Right cardiac atrium (tissue), 5 donors: ENCODE data around the gene ATRN. TPM values are rescaled to one million over a fixed set of nuclear protein-coding genes. Genes with fewer than 3 reads are reported as not detected.

Experiments
- ATAC-seq, 2 donors: fragments of 200-7000 bp; cut with Tn5 transposase; one replicate each; pipeline versions ENCODE4 v1.8.0 to v1.9.1; 2020; ENCODE audit warnings: moderate library complexity in 2 of 2, mild to moderate bottlenecking in 1 of 2
- DNase-seq, 3 donors: peaks; one replicate each; pipeline ENCODE4 v3.0.0-alpha.2; 2020
- H3K27ac ChIP-seq: one replicate; pipeline ENCODE4 v1.5.1; 2013; ENCODE audit warnings: mild to moderate bottlenecking, low read length, control low read depth, moderate library complexity
- H3K27me3 ChIP-seq: one replicate; pipeline ENCODE4 v1.6.1; 2013; ENCODE audit not compliant: control insufficient read depth, insufficient read depth
- H3K4me1 ChIP-seq: one replicate; pipeline ENCODE4 v1.6.1; 2013; ENCODE audit warnings: low read length; ENCODE audit not compliant: control insufficient read depth, insufficient read depth
- H3K4me3 ChIP-seq: one replicate; pipeline ENCODE4 v1.5.1; 2013; ENCODE audit warnings: low read length, control low read depth
- H3K9me3 ChIP-seq: one replicate; pipeline ENCODE4 v1.6.1; 2013; ENCODE audit warnings: low read length; ENCODE audit not compliant: control insufficient read depth
- WGBS: extraction: QIAGEN DNeasy Blood & Tissue Kit; methylation state at CpG from one replicate; pipeline ENCODE4 v1.1.7; 2013; 5-methylcytosine and 5-hydroxymethylcytosine counted together
- intact Hi-C, 4 donors: fragments of 100-400 bp; cut with DNase I; formaldehyde crosslinking; loops; one replicate each; pipeline versions ENCODE4 v1.11.0 to v1.14.0; 2022 to 2023
- polyA plus RNA-seq: library from polyadenylated mRNA; stranded (reverse); fragments of 200-250 nt; gene quantifications from one replicate; pipeline ENCODE4 v1.2.3, GENCODE V29; 2013
- total RNA-seq, 4 donors: library from RNA; stranded (reverse); fragmentation: NEBNext Ultra II Directional; extraction: Animal tissue kit (Norgen Biotek cat#: 25700); gene quantifications; one replicate each; pipeline ENCODE4 v1.2.1, GENCODE V29; 2021
- donor health status: healthy with polysubstance abuse.
- donor health status: DM: no; HTN: yes; CAD: no.
- donor health status: DM: no; HTN: no; CAD: no.
- donor health status: DM: no; HTN: yes; CAD: no; lungs with severe emphysema.
- donor health status: DM: yes; HTN: yes; CAD: no.

The ATRN gene
- total and polyA plus RNA-seq, 5 donors: 9.5 to 33.1 (median 31.7) TPM

- Histone ChIP-seq H3K4me3 (no peak overlapping the region), H3K4me1 (no peaks in the 10 kb centered on the region), H3K27ac (no peak overlapping the region), H3K9me3 (no peaks in the 10 kb centered on the region), H3K27me3 (no peaks in the 10 kb centered on the region)
- WGBS: 78% methylated on average over 10 of the region's 10 CpGs
- ATAC-seq (no peak), DNase-seq (peak in 1 of 3 donors; percentile 23)
- intact Hi-C loops: loop anchor here in 2 of 4 donors (10.0 kb wide), 2 partner anchors 94 to 414 kb away; partner anchors contain the start of gene ADISSP (in 1 of the 2)
Observed at GRCh38 chr20:3670945-3671344, 200.1 kb downstream of the ATRN start.

DNA sequence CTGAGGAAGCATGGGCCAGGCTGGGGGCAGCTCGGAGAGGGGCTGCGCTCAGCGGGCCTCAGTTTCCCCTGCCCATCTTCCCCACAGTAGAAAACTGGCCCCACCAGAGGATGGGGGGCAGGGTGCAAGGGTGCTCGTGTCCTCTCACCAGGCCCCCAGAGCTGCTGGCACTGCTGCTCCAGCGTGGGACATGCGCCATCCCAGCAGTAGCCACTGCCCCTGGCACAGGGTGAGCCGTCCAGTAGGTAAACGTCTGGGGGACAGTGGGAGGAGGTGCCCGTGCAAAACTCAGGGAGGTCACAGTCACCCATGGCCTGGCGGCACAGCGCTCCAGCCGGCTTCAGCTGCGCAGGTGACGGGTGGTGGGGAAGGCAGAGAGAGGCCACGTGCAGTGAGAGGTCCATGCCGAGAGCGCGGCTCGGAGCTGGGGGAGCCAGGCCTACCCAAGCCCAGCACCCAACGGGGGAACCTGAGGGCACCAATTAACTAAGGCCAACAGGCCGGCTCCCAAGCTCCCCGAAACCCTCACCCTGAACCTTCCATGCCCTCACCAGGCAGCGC lies 201.2 kb downstream of the ATRN start:
- Histone ChIP-seq H3K27ac (no peak overlapping the region), H3K27me3 (no peaks in the 10 kb centered on the region), H3K4me1 (no peaks in the 10 kb centered on the region), H3K4me3 (no peak overlapping the region), H3K9me3 (no peaks in the 10 kb centered on the region)
- intact Hi-C loops: loop anchor here in 2 of 4 donors (10.0 kb wide), 2 partner anchors 93 to 413 kb away; partner anchors contain the start of gene ADISSP (in 1 of the 2)
- 62% methylated on average over 23 of the region's 23 CpGs for WGBS
- ATAC-seq: no peak
- peak in 1 of 3 donors; percentile 40 for DNase-seq

DNA sequence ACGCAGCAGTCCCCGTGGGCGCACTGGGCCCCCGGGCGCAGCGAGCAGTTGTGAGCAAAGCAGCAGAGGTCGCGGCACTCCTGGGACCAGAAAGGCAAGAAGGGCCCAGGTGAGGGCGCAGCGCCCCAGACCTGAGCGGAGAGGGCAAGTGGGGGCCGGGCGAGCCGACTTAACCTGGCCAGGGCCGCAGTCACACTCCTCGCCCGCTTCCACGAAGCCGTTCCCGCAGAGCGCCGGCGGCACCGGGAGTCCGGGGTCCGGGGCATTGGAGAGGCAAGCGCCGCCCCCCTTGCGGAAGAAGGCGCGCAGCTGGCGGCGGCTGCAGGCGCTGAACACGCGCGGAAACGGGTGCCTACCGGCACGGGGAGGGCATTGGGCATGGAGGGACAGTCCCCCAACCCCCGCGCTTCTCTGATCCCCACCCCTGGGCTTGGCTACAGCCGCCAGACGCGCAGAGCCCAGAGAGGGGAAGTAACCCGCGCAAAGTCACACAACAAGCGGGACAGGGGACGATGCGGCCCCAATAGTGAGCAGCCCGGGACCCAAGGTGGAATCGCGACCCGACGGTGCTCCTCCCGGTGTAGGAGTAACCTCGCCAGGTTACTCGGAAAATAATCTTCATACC lies 201.8 kb downstream of the ATRN start:
- DNase-seq (peak in 2 of 3 donors; percentile 51 to 62), ATAC-seq (no peak)
- WGBS: 34% methylated on average over 58 of the region's 58 CpGs
- no peak overlapping the region for H3K27ac ChIP-seq
- H3K9me3 ChIP-seq: no peaks in the 10 kb centered on the region
- H3K4me3 ChIP-seq: no peak overlapping the region
- H3K4me1 ChIP-seq: no peaks in the 10 kb centered on the region
- intact Hi-C loops: loop anchor here in 2 of 4 donors (10.0 kb wide), 2 partner anchors 92 to 412 kb away; partner anchors contain the start of gene ADISSP (in 1 of the 2)
- no peaks in the 10 kb centered on the region for H3K27me3 ChIP-seq

DNA sequence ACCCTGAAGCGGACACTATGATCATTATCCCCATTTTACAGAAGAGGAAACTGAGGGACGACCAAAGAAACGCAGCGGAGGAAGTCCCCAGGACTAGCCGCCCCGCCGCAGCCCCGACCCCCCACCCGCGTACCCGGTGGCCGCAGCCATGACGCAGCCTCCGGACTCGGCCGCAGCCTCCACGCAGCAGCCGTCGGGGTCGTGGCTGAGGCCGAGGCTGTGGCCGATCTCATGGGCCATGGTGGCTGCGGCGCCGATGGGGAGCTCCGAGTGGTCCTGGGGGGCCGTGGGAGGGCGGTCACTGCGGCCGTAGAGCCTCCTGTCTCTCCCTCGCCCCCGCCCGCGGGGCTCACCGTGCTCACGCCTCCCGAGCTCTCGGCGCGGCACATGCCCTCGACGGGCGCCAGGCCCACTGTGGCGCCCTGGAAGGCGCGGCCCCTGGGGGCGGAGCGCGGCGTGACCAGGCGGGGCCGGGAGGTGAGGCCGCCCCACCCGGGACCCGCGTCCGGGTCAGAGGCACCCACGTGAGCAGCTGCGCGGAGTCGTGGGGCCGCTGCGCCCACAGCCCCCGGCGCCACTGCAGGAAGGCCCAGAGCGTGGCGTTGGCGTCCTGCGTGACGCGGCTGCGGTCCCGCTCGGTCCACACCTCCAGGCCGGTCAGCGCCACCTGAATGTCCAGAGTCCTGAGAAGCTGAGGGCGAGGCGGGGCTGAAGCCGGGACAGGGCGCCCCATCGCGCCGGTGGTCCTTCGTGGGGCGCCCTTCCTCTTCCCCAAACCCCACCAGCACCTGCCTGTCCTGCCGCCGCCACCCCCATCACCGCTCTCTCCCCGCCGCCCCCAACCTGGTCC lies 202.6 kb downstream of the ATRN start:
- Histone ChIP-seq H3K4me3 (no peak overlapping the region), H3K9me3 (no peaks in the 10 kb centered on the region), H3K27me3 (no peaks in the 10 kb centered on the region), H3K4me1 (no peaks in the 10 kb centered on the region), H3K27ac (no peak overlapping the region)
- 53% methylated on average over 90 of the region's 90 CpGs for WGBS
- intact Hi-C loops: loop anchor here in 2 of 4 donors (10.0 kb wide), 2 partner anchors 91 to 411 kb away; partner anchors contain the start of gene ADISSP (in 1 of the 2)
- ATAC-seq: no peak
- DNase-seq: peak in 1 of 3 donors; percentile 50

DNA sequence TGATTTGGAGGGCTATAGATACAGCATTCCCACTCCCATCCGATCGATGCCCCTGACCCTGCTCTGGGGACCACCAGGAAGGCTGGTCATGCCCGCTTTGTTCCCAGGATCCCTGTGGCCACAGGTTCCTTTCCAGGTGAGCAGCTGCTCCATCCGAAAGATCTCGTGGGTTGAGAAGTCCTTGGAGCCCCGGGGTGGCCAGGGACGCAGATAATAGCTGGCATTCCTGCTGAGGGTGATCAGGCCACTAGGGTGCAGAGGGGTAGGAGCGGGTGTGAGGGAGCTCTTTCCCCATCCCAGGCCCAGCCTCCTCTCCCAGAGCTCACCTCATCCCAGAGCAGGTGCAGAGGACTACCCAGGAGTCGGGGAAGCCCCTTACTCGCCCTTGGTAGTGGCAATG lies 203.6 kb downstream of the ATRN start:
- Histone ChIP-seq H3K4me1 (no peaks in the 10 kb centered on the region), H3K27ac (no peak overlapping the region), H3K9me3 (no peaks in the 10 kb centered on the region), H3K27me3 (no peaks in the 10 kb centered on the region), H3K4me3 (no peak overlapping the region)
- whole genome bisulfite sequencing: 71% methylated on average over 10 of the region's 10 CpGs
- no peak for ATAC-seq
- DNase-seq: peak in 1 of 3 donors; percentile 36
- intact Hi-C loops: loop anchor here in 2 of 4 donors (10.0 kb wide), 2 partner anchors 90 to 410 kb away; partner anchors contain the start of gene ADISSP (in 1 of the 2)

GRCh38 chr20:3674995-3675900 lies 204.4 kb downstream of the ATRN start:
- H3K27me3 ChIP-seq: no peaks in the 10 kb centered on the region
- H3K9me3 ChIP-seq: no peaks in the 10 kb centered on the region
- H3K4me1 ChIP-seq: no peaks in the 10 kb centered on the region
- H3K27ac ChIP-seq: no peak overlapping the region
- 58% methylated on average over 13 of the region's 13 CpGs for WGBS
- no peak overlapping the region for H3K4me3 ChIP-seq
- DNase-seq: peak in 1 of 3 donors; percentile 30
- ATAC-seq: no peak
- intact Hi-C loops: loop anchor here (5.0 to 10.0 kb wide), 4 partner anchors 37 to 410 kb away; partner anchors contain the start of genes ADISSP (in 2 of the 4) and SIGLEC1 (in 2 of the 4)

- Histone ChIP-seq H3K4me3 (no peak overlapping the region), H3K4me1 (no peaks in the 10 kb centered on the region), H3K9me3 (no peaks in the 10 kb centered on the region), H3K27ac (no peak overlapping the region), H3K27me3 (no peaks in the 10 kb centered on the region)
- WGBS: 31% methylated on average over 8 of the region's 8 CpGs
- peak; percentile 47 to 89 (median 89) for DNase-seq
- intact Hi-C loops: loop anchor here (2.0 to 10.0 kb wide), 5 partner anchors 33 to 407 kb away; partner anchors contain the start of genes ADISSP (in 2 of the 4) and SIGLEC1 (in 2 of the 4)
- no peak for ATAC-seq
Observed at GRCh38 chr20:3677733-3678132, 206.9 kb downstream of the ATRN start.

- no peak for ATAC-seq
- no peaks in the 10 kb centered on the region for H3K4me1 ChIP-seq
- peak in 1 of 3 donors; percentile 18 for DNase-seq
- H3K9me3 ChIP-seq: no peaks in the 10 kb centered on the region
- H3K27ac ChIP-seq: no peak overlapping the region
- intact Hi-C loops: loop anchor here (5.0 to 10.0 kb wide), 4 partner anchors 34 to 407 kb away; partner anchors contain the start of genes ADISSP (in 2 of the 4) and SIGLEC1 (in 2 of the 4)
- no peak overlapping the region for H3K4me3 ChIP-seq
- WGBS: 45% methylated on average over 2 of the region's 2 CpGs
- no peaks in the 10 kb centered on the region for H3K27me3 ChIP-seq
Observed at GRCh38 chr20:3678198-3678597, 207.4 kb downstream of the ATRN start.

GRCh38 chr20:3678856-3679720 lies 208.3 kb downstream of the ATRN start:
- ATAC-seq: no peak
- Histone ChIP-seq H3K9me3 (no peaks in the 10 kb centered on the region), H3K4me3 (no peak overlapping the region), H3K4me1 (no peaks in the 10 kb centered on the region), H3K27me3 (no peaks in the 10 kb centered on the region), H3K27ac (peak overlapping the region; percentile 25)
- 73% methylated on average over 14 of the region's 14 CpGs for WGBS
- intact Hi-C loops: loop anchor here (5.0 to 10.0 kb wide), 4 partner anchors 33 to 406 kb away; partner anchors contain the start of genes ADISSP (in 2 of the 4) and SIGLEC1 (in 2 of the 4)
- DNase-seq: peak in 1 of 3 donors; percentile 55
